ENCODE measurements around the gene WDR59.
"Not testable (repeated sequence)": the region's sequence is repeated elsewhere in the genome, so short reads cannot be mapped to it uniquely, and the experiment has no call there.

- not testable (repeated sequence) for TF ChIP-seq ZNF792 (tag by site-specific recombination; IDR thresholded peaks at IDR 0.05); ZNF10 (tag by site-specific recombination; IDR thresholded peaks at IDR 0.05); ZBTB1 (tag by site-specific recombination; IDR thresholded peaks at IDR 0.05); ZNF510 (tag by site-specific recombination; IDR thresholded peaks at IDR 0.05; ENCODE audit: insufficient replicate concordance); CTCF (tag by site-specific recombination; IDR thresholded peaks at IDR 0.05); ZNF776 (tag by site-specific recombination; IDR thresholded peaks at IDR 0.05; ENCODE audit: borderline replicate concordance); ZBTB26 (tag by site-specific recombination; optimal IDR thresholded peaks at IDR 0.05); ZBTB7A (tag by site-specific recombination; IDR thresholded peaks at IDR 0.05; ENCODE audit: low read depth); ELK4 (IDR thresholded peaks at IDR 0.05; ENCODE audit: borderline replicate concordance, low read depth, low read length); ZNF23 (tag by site-specific recombination; IDR thresholded peaks at IDR 0.05; ENCODE audit: borderline replicate concordance); OVOL3 (tag by site-specific recombination; IDR thresholded peaks at IDR 0.05); ZNF37A (tag by site-specific recombination; IDR thresholded peaks at IDR 0.05); ZNF645 (tag by site-specific recombination; IDR thresholded peaks at IDR 0.05); REST (tag by site-specific recombination; IDR thresholded peaks at IDR 0.05)
Measured at GRCh38 chr16:75026239-75026891, 41.4 kb upstream of the WDR59 start.

All from HEK293 (cell line).